Left ventricle myocardium inferior (tissue), 1 donor: ENCODE results near the gene SERTAD3. TPM values are rescaled to one million over a fixed set of nuclear protein-coding genes. Genes with fewer than 3 reads are reported as not detected.
A peak's percentile ranks its signal among the peaks of the same experiment; 100 is the strongest.

ENCODE experiments used
- DNase-seq: peaks from one replicate; pipeline ENCODE4 v3.0.0-alpha.2; 2020
- H3K27ac ChIP-seq: fragments of 200-600 bp; replicated peaks from 2 replicates; pipeline ENCODE4 v1.8.0; 2021
- H3K27me3 ChIP-seq: fragments of 200-600 bp; 2 replicates; pipeline ENCODE4 v1.8.0; 2021; ENCODE audit warnings: low read depth
- H3K36me3 ChIP-seq: fragments of 200-600 bp; 2 replicates; pipeline ENCODE4 v1.8.0; 2021
- H3K4me1 ChIP-seq: fragments of 200-600 bp; 2 replicates; pipeline ENCODE4 v1.8.0; 2021
- H3K4me3 ChIP-seq: fragments of 200-600 bp; 2 replicates; pipeline ENCODE4 v1.8.0; 2021; ENCODE audit warnings: mild to moderate bottlenecking, moderate library complexity
- H3K9me3 ChIP-seq: fragments of 200-600 bp; replicated peaks from 2 replicates; pipeline ENCODE4 v1.8.0; 2021
- intact Hi-C: fragments of 100-400 bp; cut with micrococcal nuclease; formaldehyde crosslinking; loops from one replicate; pipeline ENCODE4 v1.11.0; 2022
- total RNA-seq: library from RNA; stranded (reverse); fragmentation: NEBNext Ultra II Directional; extraction: Animal tissue kit (Norgen Biotek cat#: 25700); gene quantifications from one replicate; pipeline ENCODE4 v1.2.1, GENCODE V29; 2021
- TF ChIP-seq, protein P1 (sequence below): fragments of 200-600 bp; IDR thresholded peaks from 2 replicates; pipeline ENCODE4 v1.8.0; 2021; ENCODE audit warnings: antibody characterized with exemption, mild to moderate bottlenecking, borderline replicate concordance
- donor health status: DM: no; HTN: yes; CAD: no; lungs with severe emphysema.

The SERTAD3 gene
- total RNA-seq, 1 donor from 2014 or later = 16.2 TPM

DNA sequence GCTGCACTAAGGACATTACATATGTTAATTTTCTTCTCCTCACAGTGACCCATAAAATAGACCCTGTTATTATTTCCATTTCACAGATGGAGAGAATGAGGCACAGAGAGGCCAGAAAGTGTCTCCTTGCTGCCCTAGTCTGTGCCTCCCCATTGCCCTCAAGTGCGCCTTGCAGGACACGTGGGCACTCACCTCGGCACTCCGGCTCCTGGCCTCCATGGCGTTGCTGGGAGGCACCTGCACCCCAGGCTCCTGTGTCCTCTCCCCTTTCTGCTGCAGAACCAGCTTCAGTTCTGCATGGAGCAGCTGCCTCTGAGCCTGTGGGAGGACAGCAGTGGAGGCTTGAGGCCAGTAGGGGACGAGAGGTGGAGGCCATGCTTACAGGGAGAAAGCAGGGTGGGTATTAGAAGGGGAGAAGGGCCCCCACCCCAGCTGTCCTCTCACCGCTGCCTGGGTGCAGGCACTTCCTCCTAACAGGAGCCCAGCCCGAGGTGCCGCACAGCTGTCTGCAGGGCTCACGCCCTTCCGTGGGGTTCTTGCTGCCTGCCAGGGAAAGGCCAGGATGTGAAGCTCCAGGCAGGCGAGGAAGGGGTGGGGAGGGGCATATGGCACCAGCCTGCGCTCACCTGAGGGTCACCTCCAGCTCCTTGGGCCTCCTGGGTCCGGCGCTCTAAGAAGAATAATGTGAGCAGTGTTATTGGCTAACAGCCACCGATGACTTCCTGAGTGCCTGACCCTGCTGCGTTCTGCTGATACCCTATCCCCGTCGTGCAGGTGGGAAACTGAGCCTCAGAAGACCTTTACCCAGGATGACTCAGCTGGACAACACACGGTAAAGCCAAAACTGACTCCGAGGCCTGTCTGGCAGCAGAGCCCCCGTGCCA lies 36.2 kb downstream of the SERTAD3 start:
- TF ChIP-seq, protein P1, sequence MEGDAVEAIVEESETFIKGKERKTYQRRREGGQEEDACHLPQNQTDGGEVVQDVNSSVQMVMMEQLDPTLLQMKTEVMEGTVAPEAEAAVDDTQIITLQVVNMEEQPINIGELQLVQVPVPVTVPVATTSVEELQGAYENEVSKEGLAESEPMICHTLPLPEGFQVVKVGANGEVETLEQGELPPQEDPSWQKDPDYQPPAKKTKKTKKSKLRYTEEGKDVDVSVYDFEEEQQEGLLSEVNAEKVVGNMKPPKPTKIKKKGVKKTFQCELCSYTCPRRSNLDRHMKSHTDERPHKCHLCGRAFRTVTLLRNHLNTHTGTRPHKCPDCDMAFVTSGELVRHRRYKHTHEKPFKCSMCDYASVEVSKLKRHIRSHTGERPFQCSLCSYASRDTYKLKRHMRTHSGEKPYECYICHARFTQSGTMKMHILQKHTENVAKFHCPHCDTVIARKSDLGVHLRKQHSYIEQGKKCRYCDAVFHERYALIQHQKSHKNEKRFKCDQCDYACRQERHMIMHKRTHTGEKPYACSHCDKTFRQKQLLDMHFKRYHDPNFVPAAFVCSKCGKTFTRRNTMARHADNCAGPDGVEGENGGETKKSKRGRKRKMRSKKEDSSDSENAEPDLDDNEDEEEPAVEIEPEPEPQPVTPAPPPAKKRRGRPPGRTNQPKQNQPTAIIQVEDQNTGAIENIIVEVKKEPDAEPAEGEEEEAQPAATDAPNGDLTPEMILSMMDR = no peak
- no peak for DNase-seq
- no peaks in the 10 kb centered on the region for H3K36me3 ChIP-seq
- intact Hi-C loops = no loop called here
- no peaks in the 10 kb centered on the region for H3K9me3 ChIP-seq
- H3K27ac ChIP-seq = peak overlapping the region; percentile 44
- H3K27me3 ChIP-seq = no peaks in the 10 kb centered on the region
- peaks cover 44% of the 10 kb centered on the region for H3K4me1 ChIP-seq
- no peak overlapping the region for H3K4me3 ChIP-seq

DNA sequence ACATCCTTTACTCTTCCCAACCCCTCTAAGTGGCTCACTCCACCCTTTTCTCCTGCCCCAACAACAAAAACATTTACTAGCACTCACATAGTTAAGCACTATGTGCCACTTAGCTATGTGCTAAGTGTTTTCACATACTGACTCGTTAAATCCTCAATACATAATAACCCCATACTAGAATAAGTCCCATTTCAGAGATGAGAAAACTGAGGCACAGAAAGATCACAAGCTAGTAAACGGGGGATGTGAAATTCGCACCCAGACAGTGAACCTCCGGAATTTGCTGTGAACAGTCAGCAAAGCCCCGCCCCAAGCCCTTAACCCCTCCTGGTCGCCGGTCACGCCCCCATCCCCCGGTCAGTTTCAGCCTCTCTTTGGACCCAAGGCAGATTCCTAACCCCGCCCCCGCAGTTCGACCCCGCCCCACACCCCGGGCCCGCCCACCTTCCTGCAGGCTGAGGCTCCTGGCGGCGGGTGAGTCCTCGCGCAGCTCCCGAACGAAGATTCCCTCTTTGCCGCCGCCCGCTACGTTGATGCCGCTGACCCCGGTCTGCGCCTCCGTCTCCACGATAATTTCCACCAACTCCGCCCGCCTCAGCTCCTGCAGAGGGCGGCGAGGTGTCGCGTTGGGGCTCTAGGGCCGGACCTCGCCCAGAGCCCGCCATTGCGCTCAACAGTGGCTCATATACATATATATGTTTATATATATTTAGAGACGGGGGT lies 40.7 kb downstream of the SERTAD3 start:
- peak overlapping the region; percentile 96 for H3K27ac ChIP-seq
- peak overlapping the region; percentile 74 for H3K4me3 ChIP-seq
- DNase-seq = peak; percentile 95
- no peaks in the 10 kb centered on the region for H3K9me3 ChIP-seq
- peaks cover 22% of the 10 kb centered on the region for H3K4me1 ChIP-seq
- intact Hi-C loops = no loop called here
- TF ChIP-seq, protein P1 = peak; percentile 32
- H3K36me3 ChIP-seq = no peaks in the 10 kb centered on the region
- no peaks in the 10 kb centered on the region for H3K27me3 ChIP-seq

DNA sequence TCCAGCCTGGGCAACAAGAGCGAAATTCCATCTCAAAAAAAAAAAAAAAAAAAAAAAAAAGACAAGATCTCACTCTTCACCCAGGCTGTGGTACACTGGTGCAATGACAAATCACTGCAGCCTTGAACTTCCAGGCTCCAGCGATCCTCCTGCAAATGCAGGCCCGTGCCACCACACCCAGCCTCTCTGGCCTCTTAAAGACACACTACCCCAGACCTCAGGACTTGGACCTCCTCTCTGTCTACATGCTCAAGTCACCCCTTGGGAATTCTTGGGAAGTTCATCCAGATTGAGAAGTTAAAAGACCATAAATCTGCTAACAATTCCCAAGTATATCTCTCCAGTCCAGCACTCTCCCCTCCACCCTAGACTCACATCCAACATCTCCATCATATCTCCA lies 43.6 kb downstream of the SERTAD3 start:
- H3K9me3 ChIP-seq = no peaks in the 10 kb centered on the region
- TF ChIP-seq, protein P1 = no peak
- peaks cover 15% of the 10 kb centered on the region for H3K4me1 ChIP-seq
- no peak for DNase-seq
- H3K27ac ChIP-seq = no peak overlapping the region
- no peaks in the 10 kb centered on the region for H3K27me3 ChIP-seq
- no peaks in the 10 kb centered on the region for H3K36me3 ChIP-seq
- intact Hi-C loops = no loop called here
- H3K4me3 ChIP-seq = no peak overlapping the region

DNA sequence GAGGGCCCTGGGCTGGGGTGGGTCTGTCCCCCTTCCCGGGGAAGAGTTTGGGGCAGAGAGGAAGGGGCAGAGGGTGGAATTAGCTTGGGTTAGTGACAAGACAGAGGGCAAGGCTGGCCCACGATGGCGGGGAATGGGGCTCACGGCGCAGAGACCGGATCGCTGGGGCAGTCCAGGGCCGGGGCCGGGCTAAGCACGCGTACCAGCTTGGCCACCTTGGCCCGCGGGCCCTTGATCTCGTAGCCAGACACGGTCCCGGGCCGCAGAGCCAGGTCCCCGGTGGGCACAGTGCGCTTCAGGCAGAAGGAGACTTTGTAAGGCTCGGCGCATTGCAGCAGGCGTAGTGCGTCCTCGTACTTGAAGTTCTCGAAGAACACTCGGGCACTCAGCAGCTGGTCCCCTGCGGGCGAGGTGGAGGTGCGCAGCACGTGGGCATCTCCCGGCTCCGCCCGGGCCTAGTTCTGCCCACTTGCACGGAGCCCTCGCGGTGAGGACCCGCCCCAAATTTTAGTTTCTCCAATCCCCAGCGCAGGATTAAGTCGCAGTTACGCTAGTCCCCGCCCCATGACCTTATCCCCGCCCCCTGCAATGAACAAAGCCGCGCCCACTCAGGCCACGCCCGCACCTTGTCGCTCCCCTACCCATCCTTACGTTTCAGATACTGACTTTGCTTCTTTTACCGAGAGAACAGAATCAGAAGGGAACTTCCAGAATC lies 45.6 kb downstream of the SERTAD3 start:
- H3K4me3 ChIP-seq = peak overlapping the region; percentile 25
- TF ChIP-seq, protein P1 = no peak
- intact Hi-C loops = no loop called here

DNA sequence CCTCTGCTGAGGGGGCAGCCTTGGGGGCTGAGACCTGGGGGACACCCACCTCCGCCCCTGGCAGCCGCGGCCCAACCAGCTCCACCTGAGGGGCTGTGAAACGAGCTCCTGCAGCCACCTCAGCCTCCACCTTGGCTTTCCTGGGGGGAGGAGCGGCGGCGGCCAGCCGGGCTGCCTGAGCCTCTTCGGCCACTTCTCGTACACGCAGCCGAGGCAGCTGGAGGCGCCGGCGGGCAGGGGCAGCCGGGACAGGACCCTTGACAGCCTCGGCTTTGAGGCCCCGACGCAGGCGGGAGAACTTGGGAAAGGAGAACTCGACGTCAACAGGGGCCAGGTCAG lies 46.6 kb downstream of the SERTAD3 start:
- H3K27ac ChIP-seq = no peak overlapping the region
- TF ChIP-seq, protein P1 = no peak
- no peak overlapping the region for H3K4me3 ChIP-seq
- no peaks in the 10 kb centered on the region for H3K9me3 ChIP-seq
- intact Hi-C loops = no loop called here
- H3K36me3 ChIP-seq = no peaks in the 10 kb centered on the region
- DNase-seq = no peak
- H3K27me3 ChIP-seq = no peaks in the 10 kb centered on the region
- H3K4me1 ChIP-seq = peaks cover 3% of the 10 kb centered on the region

More for the DNA sequence above, 45.6 kb downstream of the SERTAD3 start:
- no peak overlapping the region for H3K27ac ChIP-seq
- DNase-seq = peak; percentile 38
- H3K36me3 ChIP-seq = no peaks in the 10 kb centered on the region
- no peaks in the 10 kb centered on the region for H3K9me3 ChIP-seq
- no peaks in the 10 kb centered on the region for H3K27me3 ChIP-seq
- peaks cover 7% of the 10 kb centered on the region for H3K4me1 ChIP-seq
